ENCODE data around the gene MGAM2.

- TF ChIP-seq CEBPB (IDR thresholded peaks at IDR 0.05; ENCODE audit: low read depth, low read length) (no peak), CTCF (conservative IDR thresholded peaks at IDR 0.05; ENCODE audit: low read depth, low read length) (no peak), MAZ (IDR thresholded peaks at IDR 0.05; ENCODE audit: borderline replicate concordance, low read depth, low read length) (no peak), RAD21 (IDR thresholded peaks at IDR 0.05; ENCODE audit: low read length) (no peak), POLR2A (IDR thresholded peaks at IDR 0.05; ENCODE audit: low read depth, low read length) (no peak), SMC3 (IDR thresholded peaks at IDR 0.05; ENCODE audit: low read depth, low read length) (no peak), BHLHE40 (IDR thresholded peaks at IDR 0.05; ENCODE audit: low read depth, low read length) (no peak), RCOR1 (IDR thresholded peaks at IDR 0.05; ENCODE audit: insufficient replicate concordance, low read length) (no peak), CHD1 (IDR thresholded peaks at IDR 0.05; ENCODE audit: low read depth, low read length) (no peak), RFX5 (IDR thresholded peaks at IDR 0.05; ENCODE audit: low read depth, low read length) (no peak), MAFK (IDR thresholded peaks at IDR 0.05; ENCODE audit: low read depth, low read length) (no peak), NFE2L2 (IDR thresholded peaks at IDR 0.05; ENCODE audit: low read depth, low read length) (no peak), MXI1 (IDR thresholded peaks at IDR 0.05; ENCODE audit: borderline replicate concordance, low read depth, low read length) (no peak)
- TF ChIP-seq, protein P1, sequence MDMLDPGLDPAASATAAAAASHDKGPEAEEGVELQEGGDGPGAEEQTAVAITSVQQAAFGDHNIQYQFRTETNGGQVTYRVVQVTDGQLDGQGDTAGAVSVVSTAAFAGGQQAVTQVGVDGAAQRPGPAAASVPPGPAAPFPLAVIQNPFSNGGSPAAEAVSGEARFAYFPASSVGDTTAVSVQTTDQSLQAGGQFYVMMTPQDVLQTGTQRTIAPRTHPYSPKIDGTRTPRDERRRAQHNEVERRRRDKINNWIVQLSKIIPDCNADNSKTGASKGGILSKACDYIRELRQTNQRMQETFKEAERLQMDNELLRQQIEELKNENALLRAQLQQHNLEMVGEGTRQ (IDR thresholded peaks at IDR 0.05; ENCODE audit: low read depth, low read length), result no peak
These were observed 31.2 kb downstream of the MGAM2 start for GRCh38 chr7:142142702-142143101.

All from IMR-90 (cell line).